Thyroid gland (tissue), 4 donors: Measurements from ENCODE around the gene ELP4.

Experiments
- POLR2A ChIP-seq, 2 donors: fragments of 450-650 bp; IDR thresholded peaks; one replicate each; pipeline ENCODE4 v1.6.1; 2017; ENCODE audit warnings: antibody characterized with exemption in 2 of 2, mild to moderate bottlenecking in 2 of 2, moderate library complexity in 1 of 2
- TF ChIP-seq, protein P1 (sequence below), 6 experiments: fragments of 200-600 bp in 3 of 6; fragments of 450-650 bp in 3 of 6; sonication (generic) in 3 of 6; IDR thresholded peaks; one replicate each; pipeline ENCODE4 v1.5.1; 2016 to 2019; ENCODE audit warnings: antibody characterized with exemption in 6 of 6, mild to moderate bottlenecking in 2 of 6, inconsistent platforms in 1 of 6, moderate library complexity in 1 of 6

DNA sequence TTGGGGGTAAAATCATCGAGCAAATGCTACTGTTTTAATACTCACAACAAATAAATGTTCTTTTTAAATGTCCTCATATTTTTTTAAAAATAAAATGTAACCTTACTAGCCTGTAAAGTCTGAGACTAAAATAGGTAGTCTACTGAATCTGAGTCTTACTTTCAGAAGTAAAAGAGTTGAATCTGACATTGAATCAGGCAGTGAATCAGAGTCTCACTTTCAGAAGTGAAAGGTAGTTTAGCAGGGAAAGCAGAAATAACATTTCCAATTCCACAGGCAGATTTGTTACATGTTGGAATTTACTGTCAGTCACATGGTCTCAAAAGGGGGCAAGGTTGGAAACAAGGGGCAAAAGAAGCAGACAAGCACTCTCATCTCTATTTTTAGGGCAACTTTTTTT lies 143.0 kb downstream of the ELP4 start:
- TF ChIP-seq, protein P1, sequence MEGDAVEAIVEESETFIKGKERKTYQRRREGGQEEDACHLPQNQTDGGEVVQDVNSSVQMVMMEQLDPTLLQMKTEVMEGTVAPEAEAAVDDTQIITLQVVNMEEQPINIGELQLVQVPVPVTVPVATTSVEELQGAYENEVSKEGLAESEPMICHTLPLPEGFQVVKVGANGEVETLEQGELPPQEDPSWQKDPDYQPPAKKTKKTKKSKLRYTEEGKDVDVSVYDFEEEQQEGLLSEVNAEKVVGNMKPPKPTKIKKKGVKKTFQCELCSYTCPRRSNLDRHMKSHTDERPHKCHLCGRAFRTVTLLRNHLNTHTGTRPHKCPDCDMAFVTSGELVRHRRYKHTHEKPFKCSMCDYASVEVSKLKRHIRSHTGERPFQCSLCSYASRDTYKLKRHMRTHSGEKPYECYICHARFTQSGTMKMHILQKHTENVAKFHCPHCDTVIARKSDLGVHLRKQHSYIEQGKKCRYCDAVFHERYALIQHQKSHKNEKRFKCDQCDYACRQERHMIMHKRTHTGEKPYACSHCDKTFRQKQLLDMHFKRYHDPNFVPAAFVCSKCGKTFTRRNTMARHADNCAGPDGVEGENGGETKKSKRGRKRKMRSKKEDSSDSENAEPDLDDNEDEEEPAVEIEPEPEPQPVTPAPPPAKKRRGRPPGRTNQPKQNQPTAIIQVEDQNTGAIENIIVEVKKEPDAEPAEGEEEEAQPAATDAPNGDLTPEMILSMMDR (IDR thresholded peaks at IDR 0.05): no peak
- TF ChIP-seq POLR2A (IDR thresholded peaks at IDR 0.05): no peak
